Measurements from ENCODE around the gene NKIRAS1.
"Not testable (repeated sequence)": the region's sequence is repeated elsewhere in the genome, so short reads cannot be mapped to it uniquely, and the experiment has no call there.

Gene NKIRAS1

DNA sequence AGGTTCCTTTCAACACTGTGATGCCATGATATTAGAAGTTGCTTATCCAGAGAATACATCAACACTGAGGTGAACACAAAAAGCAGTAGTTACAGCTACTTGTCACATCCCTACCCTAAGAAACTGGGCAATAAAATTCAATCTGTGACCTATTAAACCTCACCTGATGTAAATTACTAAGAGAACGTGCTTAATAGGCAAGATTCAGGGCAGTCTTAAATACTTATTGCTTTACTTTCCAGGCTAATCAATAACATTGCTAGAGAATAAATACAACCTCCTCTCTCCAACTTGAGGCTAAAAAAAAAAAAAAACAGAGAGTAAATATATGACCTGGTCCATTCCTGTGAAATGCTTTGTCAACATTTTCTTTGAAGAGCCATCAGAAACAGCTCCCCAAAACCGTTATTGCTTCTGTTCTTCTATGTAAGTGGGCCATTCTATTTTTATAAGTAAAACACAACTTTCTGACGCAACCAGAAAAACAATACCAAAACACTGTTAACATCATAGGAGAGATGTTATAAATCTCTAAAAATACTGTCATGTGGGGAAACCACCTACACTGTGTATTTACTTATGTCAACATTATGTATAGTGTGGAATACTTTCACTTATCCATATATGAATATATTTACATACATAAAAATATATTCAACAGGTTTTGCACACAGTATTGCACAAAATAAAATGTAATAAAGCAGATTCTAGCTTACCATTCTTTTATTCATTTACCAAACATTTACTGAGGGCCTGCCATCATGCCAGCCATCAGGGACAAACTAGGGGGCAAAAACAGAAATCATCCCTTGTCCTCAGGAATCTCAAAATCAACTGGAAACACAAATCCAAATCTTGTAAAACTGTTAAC lies 2.7 kb downstream of the NKIRAS1 start (continued):
- TF ChIP-seq ZNF555 (tag by site-specific recombination; conservative IDR thresholded peaks at IDR 0.05) (no peak), REPIN1 (tag by site-specific recombination; IDR thresholded peaks at IDR 0.05; ENCODE audit: low read depth) (no peak), SCRT1 (tag by site-specific recombination; IDR thresholded peaks at IDR 0.05; ENCODE audit: borderline replicate concordance) (peak; percentile 82), ZNF629 (tag by site-specific recombination; IDR thresholded peaks at IDR 0.05) (peak; percentile 57), ZNF10 (tag by site-specific recombination; IDR thresholded peaks at IDR 0.05) (0 out of 2 replicates have a peak, but pooled peaks have one; percentile 16), OSR2 (tag by site-specific recombination; IDR thresholded peaks at IDR 0.05) (peak; percentile 52), WT1 (tag by site-specific recombination; IDR thresholded peaks at IDR 0.05) (0 out of 2 replicates have a peak, but pooled peaks have one; percentile 24)

DNA sequence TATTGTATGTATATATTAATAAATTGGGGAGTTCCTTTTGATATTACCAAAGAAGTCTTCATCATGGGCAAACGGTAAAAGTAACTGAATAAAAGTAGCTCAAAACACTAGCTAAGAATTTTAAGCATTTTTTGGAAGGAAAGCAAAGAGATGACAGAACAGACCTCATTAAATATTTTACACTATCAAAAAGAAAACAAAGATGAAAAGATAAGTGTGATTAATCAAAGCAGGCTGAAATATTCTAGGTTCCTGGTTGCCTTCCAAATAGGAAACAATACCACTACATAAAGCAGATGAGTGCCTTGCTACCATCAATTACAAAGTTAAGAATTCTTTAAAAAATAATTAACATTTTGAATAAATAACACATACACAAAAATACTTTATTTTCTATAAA lies 3.6 kb downstream of the NKIRAS1 start:
- Histone ChIP-seq H3K4me3 (ENCODE audit: low read depth, low read length) (no peak overlapping the region), H3K36me3 (ENCODE audit: control insufficient read depth in 2 of 2, insufficient read depth in 1 of 2, low read length in 2 of 2) (peaks cover 21 to 36% of the 10 kb centered on the region in 2 experiments; a peak in 2 of 3 replicates), H3K9me3 (ENCODE audit: control insufficient read depth, insufficient read depth, low read depth, low read length) (no peaks in the 10 kb centered on the region), H3K27ac (ENCODE audit: extremely low read depth, low read depth, low read length) (no peak overlapping the region), H3K4me1 (ENCODE audit: control insufficient read depth, insufficient read depth, low read length) (peaks cover 7% of the 10 kb centered on the region)
- ChIA-PET POLR2A (no interaction called here), CTCF (no interaction called here)
- TF ChIP-seq ZNF366 (tag by site-specific recombination; conservative IDR thresholded peaks at IDR 0.05), result no peak
- no peak for TF ChIP-seq HOXA7 (CRISPR knock-in tag; IDR thresholded peaks at IDR 0.05; ENCODE audit: borderline replicate concordance)
- TF ChIP-seq ZNF707 (tag by site-specific recombination; IDR thresholded peaks at IDR 0.05), result no peak
- TF ChIP-seq ZNF555 (tag by site-specific recombination; conservative IDR thresholded peaks at IDR 0.05), result no peak
- no peak for TF ChIP-seq ZNF560 (tag by site-specific recombination; IDR thresholded peaks at IDR 0.05; ENCODE audit: borderline replicate concordance)
- TF ChIP-seq, protein P1, sequence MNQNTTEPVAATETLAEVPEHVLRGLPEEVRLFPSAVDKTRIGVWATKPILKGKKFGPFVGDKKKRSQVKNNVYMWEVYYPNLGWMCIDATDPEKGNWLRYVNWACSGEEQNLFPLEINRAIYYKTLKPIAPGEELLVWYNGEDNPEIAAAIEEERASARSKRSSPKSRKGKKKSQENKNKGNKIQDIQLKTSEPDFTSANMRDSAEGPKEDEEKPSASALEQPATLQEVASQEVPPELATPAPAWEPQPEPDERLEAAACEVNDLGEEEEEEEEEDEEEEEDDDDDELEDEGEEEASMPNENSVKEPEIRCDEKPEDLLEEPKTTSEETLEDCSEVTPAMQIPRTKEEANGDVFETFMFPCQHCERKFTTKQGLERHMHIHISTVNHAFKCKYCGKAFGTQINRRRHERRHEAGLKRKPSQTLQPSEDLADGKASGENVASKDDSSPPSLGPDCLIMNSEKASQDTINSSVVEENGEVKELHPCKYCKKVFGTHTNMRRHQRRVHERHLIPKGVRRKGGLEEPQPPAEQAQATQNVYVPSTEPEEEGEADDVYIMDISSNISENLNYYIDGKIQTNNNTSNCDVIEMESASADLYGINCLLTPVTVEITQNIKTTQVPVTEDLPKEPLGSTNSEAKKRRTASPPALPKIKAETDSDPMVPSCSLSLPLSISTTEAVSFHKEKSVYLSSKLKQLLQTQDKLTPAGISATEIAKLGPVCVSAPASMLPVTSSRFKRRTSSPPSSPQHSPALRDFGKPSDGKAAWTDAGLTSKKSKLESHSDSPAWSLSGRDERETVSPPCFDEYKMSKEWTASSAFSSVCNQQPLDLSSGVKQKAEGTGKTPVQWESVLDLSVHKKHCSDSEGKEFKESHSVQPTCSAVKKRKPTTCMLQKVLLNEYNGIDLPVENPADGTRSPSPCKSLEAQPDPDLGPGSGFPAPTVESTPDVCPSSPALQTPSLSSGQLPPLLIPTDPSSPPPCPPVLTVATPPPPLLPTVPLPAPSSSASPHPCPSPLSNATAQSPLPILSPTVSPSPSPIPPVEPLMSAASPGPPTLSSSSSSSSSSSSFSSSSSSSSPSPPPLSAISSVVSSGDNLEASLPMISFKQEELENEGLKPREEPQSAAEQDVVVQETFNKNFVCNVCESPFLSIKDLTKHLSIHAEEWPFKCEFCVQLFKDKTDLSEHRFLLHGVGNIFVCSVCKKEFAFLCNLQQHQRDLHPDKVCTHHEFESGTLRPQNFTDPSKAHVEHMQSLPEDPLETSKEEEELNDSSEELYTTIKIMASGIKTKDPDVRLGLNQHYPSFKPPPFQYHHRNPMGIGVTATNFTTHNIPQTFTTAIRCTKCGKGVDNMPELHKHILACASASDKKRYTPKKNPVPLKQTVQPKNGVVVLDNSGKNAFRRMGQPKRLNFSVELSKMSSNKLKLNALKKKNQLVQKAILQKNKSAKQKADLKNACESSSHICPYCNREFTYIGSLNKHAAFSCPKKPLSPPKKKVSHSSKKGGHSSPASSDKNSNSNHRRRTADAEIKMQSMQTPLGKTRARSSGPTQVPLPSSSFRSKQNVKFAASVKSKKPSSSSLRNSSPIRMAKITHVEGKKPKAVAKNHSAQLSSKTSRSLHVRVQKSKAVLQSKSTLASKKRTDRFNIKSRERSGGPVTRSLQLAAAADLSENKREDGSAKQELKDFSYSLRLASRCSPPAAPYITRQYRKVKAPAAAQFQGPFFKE (tag by site-specific recombination; IDR thresholded peaks at IDR 0.05; ENCODE audit: borderline replicate concordance), result no peak
- TF ChIP-seq ZNF19 (tag by site-specific recombination; IDR thresholded peaks at IDR 0.05; ENCODE audit: low read depth), result no peak
- TF ChIP-seq ZNF76 (tag by site-specific recombination; IDR thresholded peaks at IDR 0.05; ENCODE audit: borderline replicate concordance, low read depth), result no peak
- TF ChIP-seq ZNF658 (tag by site-specific recombination; IDR thresholded peaks at IDR 0.05), result no peak
- TF ChIP-seq RBAK (tag by site-specific recombination; IDR thresholded peaks at IDR 0.05), result no peak

DNA sequence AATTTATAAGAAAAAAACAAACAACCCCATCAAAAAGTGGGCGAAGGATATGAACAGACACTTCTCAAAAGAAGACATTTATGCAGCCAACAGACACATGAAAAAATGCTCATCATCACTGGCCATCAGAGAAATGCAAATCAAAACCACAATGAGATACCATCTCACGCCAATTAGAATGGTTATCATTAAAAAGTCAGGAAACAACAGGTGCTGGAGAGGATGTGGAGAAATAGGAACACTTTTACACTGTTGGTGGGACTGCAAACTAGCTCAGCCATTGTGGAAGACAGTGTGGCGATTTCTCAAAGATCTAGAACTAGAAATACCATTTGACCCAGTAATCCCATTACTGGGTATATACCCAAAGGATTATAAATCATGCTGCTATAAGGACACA lies 4.5 kb downstream of the NKIRAS1 start:
- H3K9me3 ChIP-seq (ENCODE audit: control insufficient read depth, insufficient read depth, low read depth, low read length); H3K4me1 ChIP-seq (ENCODE audit: control insufficient read depth, insufficient read depth, low read length); POLR2A ChIA-PET; H3K4me3 ChIP-seq (ENCODE audit: low read depth, low read length); H3K27ac ChIP-seq (ENCODE audit: extremely low read depth, low read depth, low read length): not testable (repeated sequence)
- CTCF ChIA-PET, result interaction anchor here (0.7 to 1.1 kb wide), 2 partner anchors 24 to 625 kb away, joined by 3 to 5 read pairs; no protein-coding TSS in a partner anchor
- peaks cover 21 to 34% of the 10 kb centered on the region in 2 experiments; a peak in 2 of 3 replicates for H3K36me3 ChIP-seq (ENCODE audit: control insufficient read depth in 2 of 2, insufficient read depth in 1 of 2, low read length in 2 of 2)
- peak; percentile 54; the same call in 1 of the 2 replicates for TF ChIP-seq SCRT2 (tag by site-specific recombination; IDR thresholded peaks at IDR 0.05)
- peak; percentile 93 for TF ChIP-seq ZNF184 (tag by site-specific recombination; IDR thresholded peaks at IDR 0.05)
